OCI-LY7 (cell line): ENCODE results near the gene SYCP2.

Experiments used
- CTCF ChIP-seq: fragments of 200-600 bp; sonication (generic); conservative IDR thresholded peaks from 2 replicates; pipeline ENCODE4 v1.5.1; 2014; ENCODE audit warnings: mild to moderate bottlenecking, antibody characterized with exemption, low read length, moderate library complexity, mixed read lengths
- EZH2phosphoT487 ChIP-seq: fragments of 200-600 bp; sonication (generic); IDR thresholded peaks from 2 replicates; pipeline ENCODE4 v1.6.1; 2018; ENCODE audit warnings: low read depth, borderline replicate concordance, mild to moderate bottlenecking, mixed run types, antibody characterized with exemption, low read length, moderate library complexity, mixed read lengths

- TF ChIP-seq CTCF, result no peak
- no peak for TF ChIP-seq EZH2phosphoT487
Observed at GRCh38 chr20:59920944-59921343, 12.5 kb downstream of the SYCP2 start.
